ENCODE data around the gene C4orf50. TPM values are rescaled to one million over a fixed set of nuclear protein-coding genes. Genes with fewer than 3 reads are reported as not detected.

Gene C4orf50
- total RNA-seq, 4 donors from 2014 or later = under 0.01 to 0.19 (median 0.09) TPM; not detected in 1

- DNase-seq (ENCODE audit: low spot score) = no peak
- TF ChIP-seq, protein P1, sequence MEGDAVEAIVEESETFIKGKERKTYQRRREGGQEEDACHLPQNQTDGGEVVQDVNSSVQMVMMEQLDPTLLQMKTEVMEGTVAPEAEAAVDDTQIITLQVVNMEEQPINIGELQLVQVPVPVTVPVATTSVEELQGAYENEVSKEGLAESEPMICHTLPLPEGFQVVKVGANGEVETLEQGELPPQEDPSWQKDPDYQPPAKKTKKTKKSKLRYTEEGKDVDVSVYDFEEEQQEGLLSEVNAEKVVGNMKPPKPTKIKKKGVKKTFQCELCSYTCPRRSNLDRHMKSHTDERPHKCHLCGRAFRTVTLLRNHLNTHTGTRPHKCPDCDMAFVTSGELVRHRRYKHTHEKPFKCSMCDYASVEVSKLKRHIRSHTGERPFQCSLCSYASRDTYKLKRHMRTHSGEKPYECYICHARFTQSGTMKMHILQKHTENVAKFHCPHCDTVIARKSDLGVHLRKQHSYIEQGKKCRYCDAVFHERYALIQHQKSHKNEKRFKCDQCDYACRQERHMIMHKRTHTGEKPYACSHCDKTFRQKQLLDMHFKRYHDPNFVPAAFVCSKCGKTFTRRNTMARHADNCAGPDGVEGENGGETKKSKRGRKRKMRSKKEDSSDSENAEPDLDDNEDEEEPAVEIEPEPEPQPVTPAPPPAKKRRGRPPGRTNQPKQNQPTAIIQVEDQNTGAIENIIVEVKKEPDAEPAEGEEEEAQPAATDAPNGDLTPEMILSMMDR (IDR thresholded peaks at IDR 0.05) = no peak
These were observed 431 bp downstream of the C4orf50 start for GRCh38 chr4:6017800-6018199.

DNA sequence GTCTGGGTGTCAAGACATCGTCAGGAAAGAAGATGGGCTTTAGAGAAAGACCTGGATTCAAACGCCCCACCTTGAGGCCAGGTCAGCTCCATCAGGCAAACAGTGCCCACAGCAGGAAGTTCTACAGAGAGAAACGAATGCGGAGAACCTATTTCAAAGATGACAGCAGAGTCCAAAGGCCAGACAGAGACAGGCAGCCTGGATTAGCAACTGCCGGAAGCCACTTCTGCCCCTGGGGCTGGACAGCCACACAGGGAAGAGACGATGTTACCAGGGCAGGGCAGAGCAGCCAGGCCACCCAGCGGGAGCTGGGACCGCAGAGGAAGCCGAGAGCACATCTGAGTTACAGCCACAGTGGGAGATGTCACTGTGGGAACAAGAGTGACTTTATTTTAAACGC lies 1.2 kb downstream of the C4orf50 start:
- DNase-seq (ENCODE audit: low spot score) = no peak
- TF ChIP-seq, protein P1 (IDR thresholded peaks at IDR 0.05) = no peak
- no peak for ATAC-seq (ENCODE audit: low FRiP score)

More at GRCh38 chr4:6017800-6018199, 431 bp downstream of the C4orf50 start:
- no peak for ATAC-seq (ENCODE audit: low FRiP score)

DNA sequence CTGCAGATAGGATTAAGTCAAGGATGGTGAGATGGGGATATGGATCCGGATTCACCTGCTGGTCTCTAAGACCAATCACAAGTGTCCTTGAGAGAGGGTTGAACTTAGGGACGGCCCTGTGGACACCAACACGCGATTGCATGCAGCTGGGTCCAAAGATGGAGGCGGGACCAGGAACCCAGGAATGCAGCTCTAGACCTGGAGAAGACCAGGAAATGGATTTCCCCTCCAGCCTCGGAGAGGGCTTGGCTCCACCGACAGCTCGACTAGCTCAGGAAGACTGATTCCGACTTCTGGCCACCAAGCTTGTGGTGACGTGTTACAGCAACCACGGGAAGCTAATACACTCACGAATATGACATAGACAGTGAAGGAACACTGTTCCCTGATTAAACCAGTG lies 4.7 kb downstream of the C4orf50 start:
- TF ChIP-seq, protein P1 (IDR thresholded peaks at IDR 0.05) = no peak
- DNase-seq (ENCODE audit: low spot score) (no peak), ATAC-seq (ENCODE audit: low FRiP score) (no peak)

GRCh38 chr4:6012200-6012599 lies 6.0 kb downstream of the C4orf50 start:
- DNase-seq (ENCODE audit: low spot score) = no peak
- ATAC-seq (ENCODE audit: low FRiP score) = no peak
- TF ChIP-seq, protein P1 (IDR thresholded peaks at IDR 0.05) = no peak

DNA sequence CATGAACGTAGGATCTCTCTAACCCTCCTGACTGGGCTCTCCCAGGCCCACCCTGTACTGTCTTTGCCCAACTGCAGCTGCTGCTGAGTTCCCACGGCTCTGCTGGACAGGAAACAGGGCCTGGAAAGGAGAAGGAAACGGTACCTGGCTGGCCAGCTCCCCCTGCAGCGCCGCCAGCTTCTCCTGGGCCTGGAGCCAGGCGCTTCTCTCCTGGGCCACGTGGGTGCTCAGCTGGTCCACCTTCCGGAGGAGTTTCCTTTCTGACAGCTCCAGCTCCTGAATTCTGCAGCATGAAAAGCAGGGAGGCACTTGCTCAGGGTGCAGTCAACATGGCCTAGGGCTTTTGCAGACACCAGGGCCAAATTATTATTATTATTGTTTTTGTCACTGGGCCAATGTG lies 6.5 kb downstream of the C4orf50 start:
- DNase-seq (ENCODE audit: low spot score) (no peak), ATAC-seq (ENCODE audit: low FRiP score) (no peak)
- TF ChIP-seq, protein P1 (IDR thresholded peaks at IDR 0.05) = no peak

DNA sequence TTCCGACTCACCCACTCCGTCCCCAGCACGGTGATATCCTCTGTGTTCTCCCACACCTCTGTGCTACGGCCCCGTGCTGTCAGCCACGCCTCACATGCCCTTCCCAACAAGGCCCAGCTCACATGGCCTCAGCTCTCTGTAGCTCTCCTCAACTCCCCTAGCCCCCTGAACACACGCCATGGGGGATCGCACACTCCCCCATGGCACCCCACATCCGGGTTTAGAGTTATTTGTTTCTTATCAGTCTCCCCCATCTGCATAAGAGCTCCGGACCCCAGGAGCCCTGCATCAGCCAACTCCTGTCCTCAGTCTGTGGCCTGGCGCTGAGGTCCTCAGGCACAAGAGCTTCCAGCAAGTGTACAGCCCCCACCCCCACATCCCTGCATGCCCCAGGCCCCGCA lies 7.0 kb downstream of the C4orf50 start:
- TF ChIP-seq, protein P1 (IDR thresholded peaks at IDR 0.05) = no peak
- ATAC-seq (ENCODE audit: low FRiP score) (no peak), DNase-seq (ENCODE audit: low spot score) (no peak)

DNA sequence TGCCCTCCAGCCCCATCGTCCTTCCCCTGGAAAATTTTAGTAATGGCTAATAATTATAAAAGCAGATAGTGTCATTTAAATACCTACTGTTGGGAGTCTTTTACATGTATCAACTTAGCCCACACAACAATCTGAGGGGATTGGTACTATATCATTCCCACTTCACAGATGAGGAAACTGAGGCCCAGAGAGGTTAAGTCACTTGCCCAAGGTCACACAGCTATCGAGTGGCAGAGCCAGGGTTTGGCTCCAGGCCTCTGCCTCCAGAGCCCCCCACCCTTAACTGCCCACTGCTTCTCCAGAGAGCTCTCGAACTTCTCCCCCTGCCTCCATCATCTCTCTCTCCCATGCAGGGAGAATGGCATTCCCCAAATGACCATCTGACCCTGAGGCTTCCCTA lies 7.4 kb downstream of the C4orf50 start:
- ATAC-seq (ENCODE audit: low FRiP score) = no peak
- DNase-seq (ENCODE audit: low spot score) = no peak
- TF ChIP-seq, protein P1 (IDR thresholded peaks at IDR 0.05) = no peak
